OCI-M2 (cell line): ENCODE data around the gene ZXDC.

Experiments
- DNase-seq: peaks from one replicate; lab custom pipeline; 2025; ENCODE audit not compliant: unreplicated experiment; lab: John Stamatoyannopoulos, UW

ZXDC gene

DNA sequence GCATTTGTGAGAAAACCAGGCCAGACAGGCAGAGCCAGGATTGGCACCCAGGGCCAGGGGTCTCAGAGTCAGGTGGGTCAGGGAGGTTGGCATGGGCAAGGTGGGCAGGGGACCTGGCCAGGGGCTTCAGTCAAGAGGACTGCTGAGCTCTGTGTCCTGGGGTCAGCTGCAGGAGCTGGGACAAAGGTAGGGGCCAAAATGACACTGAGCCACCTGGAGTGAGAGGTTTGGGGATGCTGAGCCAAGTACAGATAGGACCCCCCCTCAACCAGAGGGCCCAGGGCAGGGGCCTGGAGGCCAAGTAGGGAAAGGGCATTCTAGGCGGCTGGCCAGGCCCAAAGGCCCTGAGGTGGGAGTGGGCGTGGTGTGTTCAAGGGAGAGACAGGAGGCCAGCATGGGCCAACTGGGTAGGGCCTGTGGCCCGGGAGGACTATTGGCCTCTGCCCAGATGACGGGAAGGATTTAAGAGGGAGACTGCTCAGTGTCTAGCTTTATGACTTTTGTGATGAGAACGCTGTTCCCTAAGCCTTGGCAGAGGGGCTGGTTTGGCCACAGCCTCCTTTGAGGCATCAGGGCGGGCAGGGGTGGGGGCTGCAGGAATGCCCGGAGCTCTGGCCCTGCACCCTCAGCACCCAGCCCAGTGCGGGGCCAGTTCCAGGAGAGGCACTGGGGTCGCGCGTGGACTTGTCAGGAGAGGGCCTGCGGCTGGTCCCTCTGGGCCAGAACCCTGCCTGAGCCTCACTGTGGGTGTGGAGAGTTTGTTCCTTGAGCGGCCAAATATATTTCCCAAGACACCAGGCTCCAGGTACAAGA, 77.9 kb downstream of the ZXDC start:
- no peak for DNase-seq

DNA sequence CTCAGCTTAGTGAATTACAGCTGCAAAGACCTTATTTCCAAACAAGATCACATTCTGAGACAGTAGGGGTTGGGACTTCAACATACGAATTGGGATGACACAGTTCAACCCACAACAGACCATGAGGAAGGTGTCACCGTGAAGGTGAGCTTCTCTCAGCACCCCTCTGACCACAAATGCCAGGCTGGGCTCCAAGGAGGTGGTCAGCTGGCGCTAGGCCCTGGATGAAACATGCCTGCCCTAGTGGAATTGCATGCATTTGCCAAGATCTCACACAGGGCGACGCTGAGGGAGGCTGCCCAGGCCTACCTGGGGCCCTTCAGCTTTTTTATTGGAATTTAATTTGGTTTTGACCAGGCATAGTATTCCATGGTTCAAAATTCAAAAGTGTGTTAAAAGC, 79.2 kb downstream of the ZXDC start:
- DNase-seq, result no peak

DNA sequence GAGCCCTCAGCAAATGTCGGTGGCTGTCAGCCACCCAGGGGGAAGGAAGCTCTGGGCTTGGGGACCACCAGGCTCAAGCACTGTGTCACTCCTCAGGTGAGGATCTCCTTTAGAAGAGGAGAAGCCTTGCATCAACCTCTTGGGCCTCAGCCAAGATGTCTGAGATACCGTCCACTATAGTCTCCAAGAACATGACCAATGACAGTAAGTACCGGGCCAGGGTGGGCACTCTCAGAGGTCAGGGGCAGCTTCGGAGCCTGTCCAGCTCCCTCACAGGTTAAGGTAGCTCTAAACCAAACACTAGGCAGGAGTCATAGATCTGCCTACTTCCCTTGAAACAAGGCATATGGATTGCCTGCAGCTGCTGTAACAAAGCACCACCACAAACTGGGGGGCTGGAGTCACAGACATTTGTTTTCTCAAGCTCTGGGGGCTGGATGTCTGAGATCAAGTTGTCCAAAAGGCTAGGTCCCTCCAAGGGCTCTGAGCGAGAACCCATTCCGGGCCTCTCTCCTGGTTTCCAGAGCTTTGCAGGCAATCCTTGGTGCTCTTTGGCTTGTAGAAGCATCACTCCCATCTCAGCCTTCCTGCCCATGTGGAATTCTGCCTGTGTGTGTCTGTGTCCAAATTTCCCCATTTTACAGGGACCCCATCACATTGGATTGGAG, 79.7 kb downstream of the ZXDC start:
- no peak for DNase-seq

DNA sequence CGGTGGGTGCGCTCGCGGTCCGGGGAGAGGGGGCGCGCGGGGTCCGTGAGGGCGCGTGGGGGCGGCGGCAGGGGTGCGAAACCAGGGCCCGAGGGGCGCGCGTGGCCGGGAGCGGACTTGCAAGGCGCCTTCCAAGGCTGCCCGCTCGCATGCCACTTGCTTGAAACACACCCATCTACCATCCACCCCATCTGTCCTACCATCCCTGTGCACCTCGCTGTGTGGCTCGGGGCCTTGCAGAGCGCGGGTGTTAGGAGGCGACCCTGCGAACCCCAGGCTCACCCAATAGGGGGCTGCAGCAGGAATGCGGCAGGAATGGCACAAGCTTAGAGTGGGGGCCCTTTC, 80.7 kb downstream of the ZXDC start:
- no peak for DNase-seq

DNA sequence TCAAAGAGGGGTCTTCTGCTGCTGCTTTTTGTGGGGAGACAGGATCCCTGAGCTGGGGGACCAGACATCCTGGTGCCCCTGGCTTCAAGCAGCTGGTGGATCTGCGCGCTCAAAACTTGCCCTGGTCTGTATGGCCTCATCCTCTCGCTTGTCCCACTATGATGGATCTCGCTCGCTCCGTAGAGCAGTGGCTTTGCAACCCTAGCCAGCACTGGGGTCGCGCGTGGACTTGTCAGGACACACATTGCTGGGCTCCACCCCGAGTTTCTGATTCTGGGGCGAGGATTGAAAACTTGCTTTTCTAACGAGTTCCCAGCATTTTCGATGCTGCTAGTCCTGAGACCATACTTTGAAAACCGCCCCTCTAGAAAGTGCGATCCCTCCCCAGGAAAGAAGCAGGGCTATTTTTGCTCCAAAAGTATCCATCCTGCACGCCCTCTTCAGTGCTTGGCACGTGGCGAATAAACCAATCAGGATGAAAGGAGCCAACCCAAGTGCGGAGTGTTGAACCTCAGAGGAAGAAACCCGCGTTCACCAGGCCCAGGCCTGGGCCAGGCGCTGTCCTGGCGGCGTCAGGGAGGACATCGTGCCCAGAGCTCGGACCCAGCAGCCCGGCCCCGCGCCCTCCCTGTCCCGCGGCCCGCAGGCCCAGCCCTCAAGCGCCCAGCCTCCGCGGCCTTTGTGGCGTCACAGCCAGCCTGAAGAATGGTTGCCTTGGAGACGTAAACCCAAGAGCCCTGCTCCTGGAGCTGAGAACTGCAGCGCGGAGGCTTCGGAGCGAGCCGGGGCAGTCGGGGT, 81.3 kb downstream of the ZXDC start, which contains the start of gene CFAP100:
TSS of gene CFAP100 (plus strand) at position 731 of the 798 bp plus-strand sequence. CDS start 1,092 bp downstream, outside the sequence.
- no peak for DNase-seq

DNA sequence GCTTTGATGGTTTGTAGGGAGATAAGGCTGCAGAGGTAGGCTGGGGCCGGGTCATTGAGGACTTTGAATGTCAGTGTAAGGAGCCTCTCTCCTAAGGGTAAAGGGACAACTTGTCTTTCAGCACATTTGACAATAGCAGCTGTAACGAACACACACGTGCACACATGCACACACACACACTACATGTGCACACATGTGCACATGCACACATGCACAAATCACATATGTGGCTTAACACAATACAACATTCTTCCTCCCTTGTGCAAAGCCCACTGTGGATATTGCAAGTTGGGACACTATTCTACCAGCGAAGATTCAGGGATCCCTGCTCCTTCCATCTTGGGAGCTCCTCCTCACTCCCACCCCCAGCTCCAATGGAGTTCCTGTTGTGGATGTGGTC, 82.1 kb downstream of the ZXDC start:
- DNase-seq, result no peak

DNA sequence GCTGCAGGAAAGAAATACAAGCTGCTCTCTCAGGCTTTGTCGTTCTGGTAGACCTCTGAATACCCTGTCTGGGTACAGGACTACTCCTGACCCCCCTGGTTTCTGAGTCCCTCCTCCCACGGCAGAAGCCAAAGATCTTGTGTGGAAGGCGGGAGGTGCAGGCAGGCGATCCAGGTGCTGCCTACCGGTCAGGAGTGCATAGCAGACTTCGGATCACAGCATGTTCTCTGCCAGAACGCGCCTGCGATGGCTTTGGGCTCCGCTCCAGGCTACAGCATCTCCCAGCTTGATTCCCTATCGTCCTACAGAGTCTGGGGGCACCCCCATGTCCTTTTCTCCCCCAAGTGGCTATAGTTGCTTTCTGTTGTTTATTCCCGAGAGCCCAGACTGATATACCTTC, 83.4 kb downstream of the ZXDC start:
- no peak for DNase-seq

DNA sequence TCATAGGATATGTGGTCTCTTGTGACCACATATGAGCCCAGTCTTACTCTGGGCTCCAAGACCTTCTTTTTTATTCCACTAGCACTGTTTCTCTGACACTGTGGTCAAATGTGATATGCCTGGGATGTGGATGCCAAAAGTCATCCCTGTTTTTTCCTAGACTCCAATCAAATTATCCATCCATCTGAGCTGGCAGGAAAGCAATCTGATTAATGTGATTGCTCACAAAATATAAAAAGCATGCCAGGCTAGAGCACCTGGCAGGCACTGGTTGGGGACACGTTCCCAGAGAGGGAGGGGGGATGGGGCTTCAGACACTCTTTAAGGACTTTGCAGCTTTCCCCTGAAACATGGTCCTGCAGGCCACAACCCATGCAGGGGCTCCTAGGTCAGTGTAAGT, 84.1 kb downstream of the ZXDC start:
- DNase-seq, result no peak

DNA sequence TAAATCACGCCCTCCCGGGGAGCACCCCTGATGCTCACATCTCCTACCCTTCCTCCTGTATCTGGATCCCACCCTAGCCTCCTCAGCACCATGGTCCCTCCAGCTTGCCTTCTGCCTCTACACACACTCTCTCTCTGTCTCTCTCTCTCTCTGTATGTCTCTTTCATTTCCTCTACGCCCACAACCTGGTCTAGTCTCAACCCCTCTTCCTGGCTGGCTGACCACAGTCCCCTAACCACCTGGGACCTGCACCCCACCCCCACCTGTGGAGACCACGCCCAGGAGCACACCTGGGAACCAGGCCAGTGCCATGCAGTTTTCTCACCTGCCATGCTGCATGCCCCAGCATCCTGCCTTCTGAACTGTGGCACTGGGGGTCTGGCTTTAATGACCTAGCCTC, 84.9 kb downstream of the ZXDC start:
- DNase-seq, result no peak

DNA sequence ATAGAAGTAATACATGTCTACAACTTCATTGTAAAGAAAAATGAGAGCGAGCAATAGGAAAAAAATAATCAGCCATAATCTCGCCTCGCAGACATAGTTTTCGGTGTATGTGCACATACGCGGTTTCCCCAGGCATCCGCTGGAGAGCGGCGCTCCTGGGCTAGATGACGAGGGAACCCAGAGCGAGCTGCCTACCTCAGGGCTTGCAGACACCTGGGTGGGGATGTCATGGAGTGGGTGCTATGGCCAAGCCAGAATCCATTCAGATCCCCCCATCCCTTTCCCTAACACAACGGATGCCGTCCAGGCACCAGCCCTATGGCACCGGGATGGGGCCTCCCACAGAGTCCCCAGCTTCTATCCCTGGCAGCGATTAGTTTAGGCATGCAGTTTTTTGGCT, 85.5 kb downstream of the ZXDC start:
- DNase-seq, result no peak

DNA sequence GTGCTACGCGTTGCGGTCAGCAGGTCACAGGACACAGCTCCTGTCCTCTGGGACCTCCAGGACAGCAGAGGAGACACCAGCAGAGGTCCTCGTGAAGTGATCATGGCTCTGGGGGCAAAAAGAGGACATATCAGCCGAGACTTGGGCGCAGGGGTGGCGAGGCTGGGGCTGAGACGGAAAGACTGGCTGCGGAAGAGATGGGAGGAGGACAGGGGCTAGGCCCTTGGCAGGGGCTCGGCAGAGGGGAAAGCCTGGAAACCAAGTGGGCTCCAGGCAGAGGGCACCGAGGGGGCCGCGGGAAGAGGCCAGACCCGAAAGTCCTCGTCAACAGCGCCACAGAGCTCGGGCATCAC, 85.9 kb downstream of the ZXDC start:
- no peak for DNase-seq

DNA sequence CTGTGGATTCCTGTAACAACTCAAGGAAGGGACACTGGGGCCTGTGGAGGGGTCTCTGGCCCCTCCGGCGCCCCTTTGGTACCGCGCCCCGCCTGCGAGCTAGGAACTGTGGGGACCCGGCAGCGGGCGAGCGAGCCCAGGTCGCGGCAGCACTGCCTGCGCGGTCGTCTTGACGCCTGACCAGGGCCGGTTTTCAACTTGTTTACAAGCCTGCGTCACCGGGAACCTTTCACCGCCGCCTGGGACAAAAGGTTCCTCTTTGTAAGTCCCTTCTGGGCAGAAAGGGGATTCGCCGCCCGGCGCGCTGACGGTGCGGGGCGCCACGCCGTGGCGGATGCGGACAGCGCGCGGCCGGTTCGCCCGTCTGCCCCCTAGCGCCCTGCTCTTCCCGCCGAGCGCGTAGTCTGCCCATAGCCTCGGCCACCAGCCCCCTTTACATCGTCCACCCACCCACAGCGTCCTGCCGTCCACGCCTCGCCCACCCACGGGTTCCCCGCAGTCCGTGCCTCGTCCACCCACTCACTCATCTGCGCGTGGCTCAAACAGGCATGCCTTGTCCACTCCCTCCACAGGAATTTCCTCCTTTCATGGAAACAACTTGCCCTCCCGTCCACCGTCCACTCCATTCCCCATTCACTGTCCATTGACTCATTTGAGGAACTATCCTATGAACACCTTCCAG, 86.4 kb downstream of the ZXDC start:
- peak; percentile 46 for DNase-seq
